BE2C (cell line): Measurements from ENCODE around the gene VANGL2.

Experiments
- DNase-seq: peaks from one replicate; pipeline ENCODE4 v3.0.0-alpha.2; 2020
- H3K27me3 ChIP-seq: fragments of 250-450 bp; sonication (Bioruptor Pico); 2 replicates; pipeline ENCODE4 v1.5.1; 2020; ENCODE audit warnings: mild to moderate bottlenecking
- H3K36me3 ChIP-seq: fragments of 250-450 bp; sonication (Bioruptor Pico); 2 replicates; pipeline ENCODE4 v1.5.1; 2020; ENCODE audit warnings: mild to moderate bottlenecking
- H3K4me1 ChIP-seq: fragments of 250-450 bp; sonication (Bioruptor Pico); 2 replicates; pipeline ENCODE4 v1.5.1; 2020
- H3K4me3 ChIP-seq: 2 replicates; pipeline ENCODE4 v1.5.1; 2011; ENCODE audit warnings: low read depth, low read length
- H3K9me3 ChIP-seq: fragments of 250-450 bp; sonication (Bioruptor Pico); 2 replicates; pipeline ENCODE4 v1.5.1; 2020
- TF ChIP-seq, protein P1 (sequence below): IDR thresholded peaks from 2 replicates; pipeline ENCODE4 v1.5.1; 2012; ENCODE audit warnings: mild to moderate bottlenecking, low read depth, low read length

VANGL2 gene

DNA sequence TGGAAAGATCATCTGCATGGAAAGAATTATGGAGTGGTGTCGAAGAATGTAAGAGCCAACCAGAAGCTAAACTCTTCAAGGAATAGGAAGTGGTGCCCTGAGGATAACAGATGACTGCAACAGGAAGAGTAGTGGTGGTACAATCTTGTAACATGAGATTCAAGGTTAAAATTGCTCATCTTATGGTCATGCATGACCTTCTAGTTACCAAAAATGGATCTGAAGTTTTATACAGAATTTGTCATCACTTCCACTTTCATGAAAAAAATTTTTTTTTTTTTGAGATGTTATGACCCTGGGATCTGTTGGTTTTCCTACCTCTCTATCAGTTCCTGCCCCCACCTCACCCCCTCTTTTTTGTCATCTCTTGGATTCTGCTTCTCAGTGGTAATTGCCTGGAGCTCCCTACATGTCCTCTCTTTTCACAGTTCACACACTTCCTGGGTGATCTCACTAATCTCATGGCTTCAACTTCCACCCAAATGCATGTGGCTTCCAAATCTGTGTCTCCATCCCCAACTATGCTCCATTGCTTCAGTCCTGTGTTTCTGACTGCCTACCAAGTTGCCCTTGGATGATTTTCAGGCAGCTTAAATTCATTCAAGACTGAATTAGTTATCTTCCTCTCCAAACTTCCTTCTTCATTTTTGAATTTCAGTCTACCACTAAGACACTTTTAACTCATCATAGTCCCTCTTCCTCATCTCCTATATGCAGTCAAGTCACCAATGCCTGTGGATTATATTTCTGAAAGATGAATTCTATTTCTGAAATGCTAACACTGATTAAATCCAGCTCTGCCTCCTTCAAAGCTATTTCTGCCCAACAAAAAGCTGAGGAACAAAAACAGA lies 74.3 kb downstream of the VANGL2 start:
- no peaks in the 10 kb centered on the region for H3K9me3 ChIP-seq
- H3K4me3 ChIP-seq: no peak overlapping the region
- H3K27me3 ChIP-seq: peaks cover 7% of the 10 kb centered on the region; the same call in 1 of the 2 replicates
- no peak for DNase-seq
- no peaks in the 10 kb centered on the region for H3K4me1 ChIP-seq
- H3K36me3 ChIP-seq: no peaks in the 10 kb centered on the region
- TF ChIP-seq, protein P1, sequence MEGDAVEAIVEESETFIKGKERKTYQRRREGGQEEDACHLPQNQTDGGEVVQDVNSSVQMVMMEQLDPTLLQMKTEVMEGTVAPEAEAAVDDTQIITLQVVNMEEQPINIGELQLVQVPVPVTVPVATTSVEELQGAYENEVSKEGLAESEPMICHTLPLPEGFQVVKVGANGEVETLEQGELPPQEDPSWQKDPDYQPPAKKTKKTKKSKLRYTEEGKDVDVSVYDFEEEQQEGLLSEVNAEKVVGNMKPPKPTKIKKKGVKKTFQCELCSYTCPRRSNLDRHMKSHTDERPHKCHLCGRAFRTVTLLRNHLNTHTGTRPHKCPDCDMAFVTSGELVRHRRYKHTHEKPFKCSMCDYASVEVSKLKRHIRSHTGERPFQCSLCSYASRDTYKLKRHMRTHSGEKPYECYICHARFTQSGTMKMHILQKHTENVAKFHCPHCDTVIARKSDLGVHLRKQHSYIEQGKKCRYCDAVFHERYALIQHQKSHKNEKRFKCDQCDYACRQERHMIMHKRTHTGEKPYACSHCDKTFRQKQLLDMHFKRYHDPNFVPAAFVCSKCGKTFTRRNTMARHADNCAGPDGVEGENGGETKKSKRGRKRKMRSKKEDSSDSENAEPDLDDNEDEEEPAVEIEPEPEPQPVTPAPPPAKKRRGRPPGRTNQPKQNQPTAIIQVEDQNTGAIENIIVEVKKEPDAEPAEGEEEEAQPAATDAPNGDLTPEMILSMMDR: no peak
